ENCODE data around the gene RASGEF1B.

Gene RASGEF1B

GRCh38 chr4:81467672-81467964 lies 4.1 kb downstream of the RASGEF1B start:
- Histone ChIP-seq H3K4me3 (ENCODE audit: low read depth, low read length) (no peak overlapping the region), H3K27me3 (replicated peaks) (peaks cover 24% of the 10 kb centered on the region), H3K27ac (no peak overlapping the region), H3K36me3 (replicated peaks) (no peaks in the 10 kb centered on the region)
- DNase-seq: no peak
- in situ Hi-C loops (cut with HindIII; ENCODE audit: low pct_ligation_motif_present, low sequenced_read_pairs): no loop called here
- TF ChIP-seq CTCF (IDR thresholded peaks at IDR 0.05; ENCODE audit: low read depth, low read length, missing control alignments): no peak

DNA sequence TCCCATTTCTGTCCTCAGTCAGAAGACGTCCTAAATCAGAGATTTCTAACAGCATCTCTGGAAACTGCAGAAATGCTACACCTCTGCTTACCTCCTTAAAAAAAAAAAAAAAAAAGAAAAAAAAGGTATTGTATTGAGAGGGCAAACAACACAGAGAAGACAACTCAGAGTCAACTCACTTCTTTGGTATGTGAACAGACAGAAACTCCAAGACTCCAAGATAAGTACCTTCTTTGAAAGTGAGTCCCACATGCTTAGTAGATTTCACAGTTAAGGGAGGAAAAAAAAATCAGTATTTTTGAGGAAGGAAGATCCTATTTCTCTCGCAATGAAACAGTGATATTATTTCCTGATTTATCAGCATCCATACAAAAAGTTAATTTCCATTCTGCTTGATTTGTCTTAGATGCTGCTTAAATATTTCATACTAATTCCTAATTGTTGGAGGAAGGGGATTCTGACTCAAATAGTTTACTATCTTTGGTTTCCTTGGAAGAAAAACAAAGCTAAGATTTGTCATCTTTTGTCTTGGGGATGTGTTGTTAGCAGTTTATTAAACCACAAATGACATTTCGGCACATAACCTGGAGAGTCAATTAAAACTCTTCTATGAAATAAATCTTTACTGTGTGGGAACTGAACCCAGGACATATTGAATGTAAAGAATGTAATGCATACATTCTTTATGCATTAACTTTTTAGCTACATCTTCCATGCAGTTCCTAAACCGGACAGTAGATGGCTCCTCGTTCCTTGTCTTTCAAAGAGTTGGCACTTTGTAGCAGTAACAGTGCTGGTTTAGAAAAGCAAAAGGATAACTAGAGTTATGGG lies 4.7 kb downstream of the RASGEF1B start:
- peak; percentile 77 for DNase-seq
- peak; percentile 87 for TF ChIP-seq CTCF (IDR thresholded peaks at IDR 0.05; ENCODE audit: low read depth, low read length, missing control alignments)
- Histone ChIP-seq H3K4me3 (ENCODE audit: low read depth, low read length) (no peak overlapping the region), H3K36me3 (replicated peaks) (no peaks in the 10 kb centered on the region), H3K27ac (no peak overlapping the region), H3K27me3 (replicated peaks) (peaks cover 24% of the 10 kb centered on the region)
- in situ Hi-C loops (cut with HindIII; ENCODE audit: low pct_ligation_motif_present, low sequenced_read_pairs): no loop called here

- in situ Hi-C loops (cut with HindIII; ENCODE audit: low pct_ligation_motif_present, low sequenced_read_pairs): no loop called here
- Histone ChIP-seq H3K4me3 (ENCODE audit: low read depth, low read length) (no peak overlapping the region), H3K36me3 (replicated peaks) (no peaks in the 10 kb centered on the region), H3K27ac (no peak overlapping the region), H3K27me3 (replicated peaks) (peaks cover 17% of the 10 kb centered on the region)
- DNase-seq: no peak
- TF ChIP-seq CTCF (IDR thresholded peaks at IDR 0.05; ENCODE audit: low read depth, low read length, missing control alignments): no peak
Measured at GRCh38 chr4:81465406-81466340, 6.0 kb downstream of the RASGEF1B start.

DNA sequence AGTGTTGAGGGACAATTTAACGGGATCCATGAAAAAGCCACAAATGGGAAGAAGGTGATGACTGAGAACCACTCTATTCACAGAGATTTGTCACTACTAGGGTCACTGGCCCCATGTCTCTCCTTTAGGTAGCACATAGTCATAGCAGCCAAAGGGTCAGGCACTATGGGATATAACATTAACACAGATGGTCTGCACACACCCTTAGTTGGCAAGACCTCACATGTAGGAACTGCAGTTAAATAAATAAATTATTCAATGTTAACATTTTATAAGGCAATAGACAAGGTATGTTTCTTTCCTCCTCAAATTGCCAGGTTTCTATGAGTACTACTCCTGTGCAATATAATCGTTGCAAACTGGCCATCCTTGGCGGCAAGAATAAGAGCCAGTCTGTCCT lies 10.9 kb downstream of the RASGEF1B start:
- Histone ChIP-seq H3K27me3 (replicated peaks) (no peaks in the 10 kb centered on the region), H3K4me3 (ENCODE audit: low read depth, low read length) (no peak overlapping the region), H3K36me3 (replicated peaks) (no peaks in the 10 kb centered on the region), H3K27ac (no peak overlapping the region)
- TF ChIP-seq CTCF (IDR thresholded peaks at IDR 0.05; ENCODE audit: low read depth, low read length, missing control alignments): no peak
- in situ Hi-C loops (cut with HindIII; ENCODE audit: low pct_ligation_motif_present, low sequenced_read_pairs): no loop called here
- DNase-seq: no peak

DNA sequence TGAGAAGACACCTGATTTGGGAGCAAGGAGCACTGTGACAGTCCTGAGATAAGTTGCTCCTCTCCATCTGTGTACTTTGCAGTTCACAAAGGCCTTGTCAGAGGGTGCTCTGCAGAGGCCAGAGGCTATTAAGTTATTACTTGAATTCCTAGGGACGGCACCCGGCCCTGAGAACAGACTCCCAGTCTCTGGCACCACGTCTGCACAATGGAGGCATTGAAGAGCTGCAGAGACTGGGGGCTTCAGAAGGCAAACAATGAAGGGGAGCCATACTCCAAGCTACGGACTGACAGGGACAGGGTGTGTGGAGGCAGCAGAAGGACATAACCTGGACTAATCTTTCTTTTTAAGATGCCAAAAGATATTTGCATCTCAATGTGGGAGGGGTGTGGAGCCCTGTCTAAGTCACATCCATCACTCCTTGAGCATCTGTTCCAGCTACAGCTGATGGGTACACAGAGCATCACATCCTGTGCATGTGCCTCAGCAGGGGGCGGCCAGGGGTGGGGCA lies 11.5 kb downstream of the RASGEF1B start:
- H3K27ac ChIP-seq: no peak overlapping the region
- H3K27me3 ChIP-seq (replicated peaks): no peaks in the 10 kb centered on the region
- no peaks in the 10 kb centered on the region for H3K36me3 ChIP-seq (replicated peaks)
- no peak overlapping the region for H3K4me3 ChIP-seq (ENCODE audit: low read depth, low read length)
- DNase-seq: no peak
- no peak for TF ChIP-seq CTCF (IDR thresholded peaks at IDR 0.05; ENCODE audit: low read depth, low read length, missing control alignments)
- in situ Hi-C loops (cut with HindIII; ENCODE audit: low pct_ligation_motif_present, low sequenced_read_pairs): no loop called here

Measured in brain microvascular endothelial cell (primary cell).